Fibroblast of mammary gland (primary cell): ENCODE measurements around the gene MYH9.
"Not testable (repeated sequence)": the region's sequence is repeated elsewhere in the genome, so short reads cannot be mapped to it uniquely, and the experiment has no call there.

Experiments
- DNase-seq: peaks from one replicate; pipeline ENCODE4 v3.0.0-alpha.2; 2010; ENCODE audit warnings: low read depth
- H3K4me3 ChIP-seq: 2 replicates; pipeline ENCODE4 v1.5.1; 2011; ENCODE audit warnings: low read depth, mild to moderate bottlenecking, low read length, moderate library complexity; ENCODE audit not compliant: control insufficient read depth
- TF ChIP-seq, protein P1 (sequence below): conservative IDR thresholded peaks from 2 replicates; pipeline ENCODE4 v1.5.1; 2011; ENCODE audit warnings: low read depth, low read length, inconsistent platforms; ENCODE audit not compliant: control insufficient read depth, insufficient read depth

MYH9 gene

DNA sequence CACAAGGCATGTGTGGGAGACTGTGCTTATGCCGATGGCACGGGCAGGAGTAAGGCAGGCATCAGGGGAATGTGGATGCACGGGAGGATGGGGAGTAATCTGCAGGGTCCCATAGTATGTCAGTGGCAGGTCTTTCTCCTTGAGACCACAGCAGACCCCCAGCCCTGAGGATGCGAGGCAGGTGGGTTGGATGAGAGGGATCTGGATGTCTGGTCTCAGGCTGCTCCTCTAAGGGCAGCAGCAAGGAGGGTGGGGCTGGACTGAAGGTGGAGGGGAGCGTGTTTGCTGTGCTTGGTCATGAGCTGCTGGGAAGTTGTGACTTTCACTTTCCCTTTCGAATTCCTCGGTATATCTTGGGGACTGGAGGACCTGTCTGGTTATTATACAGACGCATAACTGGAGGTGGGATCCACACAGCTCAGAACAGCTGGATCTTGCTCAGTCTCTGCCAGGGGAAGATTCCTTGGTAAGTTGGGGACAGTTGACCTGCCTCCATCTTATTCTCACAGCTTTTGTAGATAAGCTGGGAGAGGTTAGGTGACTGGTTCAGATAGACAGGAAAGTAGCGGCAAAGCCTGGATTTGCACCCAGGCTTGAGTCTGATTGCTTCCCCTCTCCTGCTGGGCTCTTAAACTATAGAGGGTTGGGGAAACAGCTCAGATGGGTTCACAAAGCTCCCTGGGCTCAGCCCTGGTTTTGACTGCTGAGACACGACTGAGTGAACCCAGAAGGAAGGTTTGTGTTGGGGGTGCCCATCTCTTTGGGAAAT lies 134.8 kb downstream of the MYH9 start, which contains the start of gene APOL1:
APOL1 (plus strand) TSS at position 380 of the 769 bp plus-strand sequence. CDS start 1,823 bp downstream, outside the sequence.
- DNase-seq, result peak; percentile 59
- H3K4me3 ChIP-seq, result peak within 1 kb of the TSS; percentile 29

DNA sequence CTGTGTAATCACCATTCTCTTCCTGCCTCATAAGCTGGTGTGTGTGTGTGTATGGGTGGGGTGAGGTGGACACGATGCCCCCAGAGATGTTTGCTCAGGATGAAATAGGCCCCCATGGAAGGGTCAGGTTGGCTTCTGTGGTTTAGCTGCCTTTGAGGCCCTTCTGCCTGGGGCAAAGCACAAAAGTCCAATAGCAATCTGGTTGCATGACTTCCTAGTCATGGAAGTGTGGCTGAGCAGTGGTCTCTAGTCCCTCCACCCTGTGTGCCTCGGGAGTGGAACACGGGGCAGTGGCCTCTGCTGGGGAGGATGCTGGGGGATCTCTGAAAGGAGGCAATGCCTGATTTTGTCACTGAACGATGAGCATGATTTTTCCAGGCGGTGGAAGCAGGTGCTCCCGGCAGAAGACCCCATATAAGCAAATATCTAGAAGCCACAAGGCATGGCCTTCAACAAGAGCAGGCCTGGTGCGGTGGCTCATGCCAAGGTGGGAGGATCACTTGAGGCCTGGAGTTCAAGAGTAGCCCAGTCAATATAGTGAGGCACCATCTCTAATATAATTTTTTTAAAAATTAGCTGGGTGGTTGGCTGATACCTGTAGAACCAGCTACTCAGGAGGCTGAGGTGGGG lies 135.7 kb downstream of the MYH9 start:
- DNase-seq, H3K4me3 ChIP-seq: not testable (repeated sequence)

More for the DNA sequence above, 134.8 kb downstream of the MYH9 start, which contains the start of gene APOL1:
- TF ChIP-seq, protein P1, sequence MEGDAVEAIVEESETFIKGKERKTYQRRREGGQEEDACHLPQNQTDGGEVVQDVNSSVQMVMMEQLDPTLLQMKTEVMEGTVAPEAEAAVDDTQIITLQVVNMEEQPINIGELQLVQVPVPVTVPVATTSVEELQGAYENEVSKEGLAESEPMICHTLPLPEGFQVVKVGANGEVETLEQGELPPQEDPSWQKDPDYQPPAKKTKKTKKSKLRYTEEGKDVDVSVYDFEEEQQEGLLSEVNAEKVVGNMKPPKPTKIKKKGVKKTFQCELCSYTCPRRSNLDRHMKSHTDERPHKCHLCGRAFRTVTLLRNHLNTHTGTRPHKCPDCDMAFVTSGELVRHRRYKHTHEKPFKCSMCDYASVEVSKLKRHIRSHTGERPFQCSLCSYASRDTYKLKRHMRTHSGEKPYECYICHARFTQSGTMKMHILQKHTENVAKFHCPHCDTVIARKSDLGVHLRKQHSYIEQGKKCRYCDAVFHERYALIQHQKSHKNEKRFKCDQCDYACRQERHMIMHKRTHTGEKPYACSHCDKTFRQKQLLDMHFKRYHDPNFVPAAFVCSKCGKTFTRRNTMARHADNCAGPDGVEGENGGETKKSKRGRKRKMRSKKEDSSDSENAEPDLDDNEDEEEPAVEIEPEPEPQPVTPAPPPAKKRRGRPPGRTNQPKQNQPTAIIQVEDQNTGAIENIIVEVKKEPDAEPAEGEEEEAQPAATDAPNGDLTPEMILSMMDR, result no peak

DNA sequence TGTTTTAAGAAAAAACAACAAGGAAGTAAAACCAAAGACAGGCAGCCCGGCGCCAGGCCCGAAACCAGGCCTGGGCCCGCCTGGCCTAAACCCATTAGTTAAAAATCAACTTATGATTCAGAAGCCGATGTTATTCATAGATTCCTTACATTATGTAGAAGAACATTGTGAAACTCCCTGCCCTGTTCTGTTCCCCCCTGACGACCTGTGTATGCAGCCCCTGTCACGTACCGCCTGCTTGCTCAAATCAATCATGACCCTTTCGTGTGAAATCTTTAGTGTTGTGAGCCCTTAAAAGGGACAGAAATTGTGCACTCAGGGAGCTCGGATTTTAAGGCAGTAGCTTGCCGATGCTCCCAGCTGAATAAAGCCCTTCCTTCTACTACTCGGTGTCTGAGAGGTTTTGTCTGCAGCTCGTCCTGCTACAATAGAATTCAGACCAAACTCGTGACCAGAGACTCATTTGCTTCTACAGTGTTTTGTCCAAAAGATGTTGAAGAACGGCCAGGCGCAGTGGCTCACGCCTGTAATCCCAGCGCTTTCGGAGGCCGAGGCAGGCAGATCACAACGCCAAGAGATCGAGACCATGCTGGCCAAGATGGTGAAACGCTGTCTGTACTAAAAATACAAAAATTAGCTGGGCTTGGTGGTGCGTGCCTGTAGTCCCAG lies 137.3 kb downstream of the MYH9 start:
- not testable (repeated sequence) for H3K4me3 ChIP-seq, DNase-seq

DNA sequence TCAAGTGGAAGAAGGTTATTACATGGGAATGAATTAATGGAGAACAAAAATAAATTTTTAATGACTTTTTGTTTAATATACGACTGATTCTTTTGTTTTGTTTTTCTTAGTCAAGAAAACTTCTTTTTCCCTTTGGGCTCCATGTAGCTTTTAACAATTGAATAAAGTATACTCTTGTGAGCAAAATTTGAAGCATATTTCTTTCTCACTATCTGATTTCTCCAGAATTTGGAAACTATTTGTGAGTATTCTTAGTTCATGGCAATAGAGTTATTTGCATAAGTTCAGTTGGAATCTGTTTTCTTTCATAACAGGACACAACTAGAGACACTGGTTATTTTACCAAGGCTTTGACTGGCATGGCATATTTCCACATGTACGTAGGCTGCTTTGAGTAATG lies 138.6 kb downstream of the MYH9 start:
- no peak for DNase-seq
- TF ChIP-seq, protein P1, result no peak
- no peak overlapping the region for H3K4me3 ChIP-seq

DNA sequence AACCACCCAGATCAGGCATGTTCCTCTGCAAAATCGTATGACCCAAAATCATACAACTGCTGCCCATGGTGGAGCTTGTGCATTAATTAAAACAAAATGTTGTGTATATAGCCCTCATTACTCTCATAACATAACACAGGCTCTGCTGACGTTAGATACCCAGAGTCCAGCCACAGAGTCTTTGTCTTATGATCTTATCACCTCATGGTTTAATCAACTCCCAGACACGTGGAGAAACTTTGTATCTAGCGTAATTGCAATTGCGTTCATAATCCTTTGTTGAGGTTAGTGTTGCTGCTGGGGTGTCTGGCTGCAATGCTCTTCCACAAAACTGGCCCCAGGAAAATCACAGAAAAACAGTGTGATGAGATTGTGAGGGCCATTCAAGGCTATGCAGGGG lies 139.8 kb downstream of the MYH9 start:
- DNase-seq, result no peak
- H3K4me3 ChIP-seq, result no peak overlapping the region
- TF ChIP-seq, protein P1, result no peak

DNA sequence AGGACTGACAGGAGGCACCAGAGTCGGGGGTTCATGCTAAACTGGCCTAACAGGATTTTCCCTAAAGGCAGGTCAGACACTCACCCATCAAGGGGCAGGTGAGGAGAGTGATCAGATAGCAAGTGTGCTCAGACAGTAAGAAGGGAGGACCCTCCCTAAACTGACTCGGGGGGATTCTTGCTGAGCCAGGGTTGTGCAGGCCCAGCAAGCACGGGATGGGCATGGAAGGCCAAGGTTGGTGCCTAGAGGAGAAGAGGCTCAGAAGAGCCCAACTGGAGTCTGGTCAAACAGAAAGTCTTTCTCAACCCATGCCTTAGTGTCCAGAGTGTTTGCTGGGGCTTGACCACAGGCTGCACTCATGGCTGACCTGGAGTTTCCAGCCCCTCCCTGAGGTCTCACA lies 141.0 kb downstream of the MYH9 start:
- no peak for DNase-seq
- no peak overlapping the region for H3K4me3 ChIP-seq
- TF ChIP-seq, protein P1, result no peak

DNA sequence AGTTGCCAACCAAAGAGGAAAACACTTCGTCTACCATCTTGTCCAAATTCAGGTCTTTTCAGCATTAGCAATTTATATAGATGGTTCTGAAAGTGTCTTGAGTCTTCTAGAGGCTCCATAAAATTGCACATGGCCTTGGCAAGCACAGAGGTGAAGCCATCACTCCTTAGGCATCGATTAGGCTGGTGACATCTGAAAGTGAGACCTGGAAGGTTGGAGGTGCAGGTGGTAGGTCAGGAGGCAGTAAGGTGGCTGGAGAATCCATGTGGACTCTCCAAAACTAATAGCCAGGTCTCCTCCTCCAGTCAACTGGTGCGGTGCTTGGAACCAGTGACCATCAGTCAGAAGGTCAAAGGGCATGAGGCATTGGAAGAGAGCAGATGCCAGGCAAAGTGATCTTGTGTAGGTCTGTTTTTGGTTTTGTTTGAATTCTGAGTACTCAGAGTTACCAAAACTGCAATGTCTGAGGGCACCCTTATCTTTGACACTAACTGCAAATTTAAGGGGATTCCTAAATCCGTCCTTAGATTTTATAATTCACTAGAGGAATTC lies 141.9 kb downstream of the MYH9 start:
- TF ChIP-seq, protein P1, result no peak
- no peak for DNase-seq
- no peak overlapping the region for H3K4me3 ChIP-seq
